Measurements from ENCODE around the gene CLIP3. TPM values are rescaled to one million over a fixed set of nuclear protein-coding genes. Genes with fewer than 3 reads are reported as not detected.
A peak's percentile ranks its signal among the peaks of the same experiment; 100 is the strongest.

The CLIP3 gene
- total RNA-seq, 2 experiments from 2014 or later = 1.4 to 2.2 TPM

GRCh38 chr19:36031308-36031707 is 1.4 kb downstream of the CLIP3 start:
- DNase-seq (no peak), ATAC-seq (ENCODE audit: low read depth) (no peak)
- Mint-ChIP-seq H3K27ac (no peak overlapping the region), H3K4me3 (no peak overlapping the region), H3K4me1 (peaks cover 15% of the 10 kb centered on the region), H3K9me3 (no peaks in the 10 kb centered on the region), H3K27me3 (no peaks in the 10 kb centered on the region), H3K36me3 (peaks cover 17% of the 10 kb centered on the region)
- POLR2A ChIA-PET = no interaction called here

DNA sequence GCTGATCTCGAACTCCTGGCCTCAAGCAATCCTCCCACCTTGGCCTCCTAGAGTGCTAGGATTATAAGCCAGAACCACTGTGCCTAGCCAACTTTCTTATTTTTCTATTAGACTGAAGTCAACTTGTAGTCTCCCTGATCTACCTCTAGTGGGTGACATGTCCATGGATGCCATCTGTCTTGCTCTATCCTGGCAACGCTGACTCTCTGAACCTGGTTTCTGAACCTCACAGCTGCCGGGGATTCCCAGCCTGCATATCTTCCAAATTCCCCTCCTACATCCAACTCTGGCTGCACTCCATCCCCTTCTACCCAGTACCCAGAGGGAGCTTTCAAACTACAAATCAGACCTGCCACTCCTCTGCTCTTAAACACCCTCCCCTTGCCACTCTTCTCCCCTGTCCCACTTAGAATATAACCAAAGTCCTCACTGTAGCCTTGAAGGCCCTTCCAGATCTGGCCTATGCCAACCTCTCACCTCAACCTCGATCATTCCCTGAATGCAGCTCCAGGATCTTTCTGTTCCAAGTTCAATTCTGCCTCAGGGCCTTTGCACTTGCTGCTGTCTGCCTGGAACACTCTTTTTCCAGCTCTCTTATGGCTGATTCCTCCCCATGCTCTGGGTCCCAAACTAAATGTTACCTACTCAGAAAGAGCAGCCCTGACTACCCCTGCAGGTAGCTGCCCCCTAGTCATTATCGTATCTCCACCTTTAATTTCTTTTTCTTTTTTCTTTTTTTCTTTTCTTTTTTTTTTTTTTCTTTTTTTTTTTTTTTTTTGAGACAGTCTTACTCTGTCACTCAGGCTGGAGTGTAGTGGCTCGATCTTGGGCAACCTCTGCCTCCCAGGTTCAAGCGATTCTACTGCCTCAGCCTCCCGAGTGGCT is 2.2 kb downstream of the CLIP3 start:
- peaks cover 9% of the 10 kb centered on the region for H3K4me1 Mint-ChIP-seq
- H3K9me3 Mint-ChIP-seq = no peaks in the 10 kb centered on the region
- POLR2A ChIA-PET = no interaction called here
- no peak overlapping the region for H3K27ac Mint-ChIP-seq
- no peak for ATAC-seq (ENCODE audit: low read depth)
- no peaks in the 10 kb centered on the region for H3K27me3 Mint-ChIP-seq
- no peak for DNase-seq
- H3K36me3 Mint-ChIP-seq = peaks cover 13% of the 10 kb centered on the region
- H3K4me3 Mint-ChIP-seq = no peak overlapping the region

- Mint-ChIP-seq H3K4me1 (peaks cover 2% of the 10 kb centered on the region), H3K36me3 (peaks cover 10% of the 10 kb centered on the region), H3K4me3 (no peak overlapping the region), H3K9me3 (no peaks in the 10 kb centered on the region), H3K27me3 (no peaks in the 10 kb centered on the region), H3K27ac (no peak overlapping the region)
- POLR2A ChIA-PET = no interaction called here
- DNase-seq (no peak), ATAC-seq (ENCODE audit: low read depth) (no peak)
Measured at GRCh38 chr19:36028313-36029041, 4.2 kb downstream of the CLIP3 start.

- DNase-seq (no peak), ATAC-seq (ENCODE audit: low read depth) (no peak)
- Mint-ChIP-seq H3K36me3 (peaks cover 14% of the 10 kb centered on the region), H3K4me3 (no peak overlapping the region), H3K4me1 (peaks cover 2% of the 10 kb centered on the region), H3K27ac (no peak overlapping the region), H3K27me3 (no peaks in the 10 kb centered on the region), H3K9me3 (no peaks in the 10 kb centered on the region)
- POLR2A ChIA-PET = no interaction called here
Measured at GRCh38 chr19:36027696-36028095, 5.0 kb downstream of the CLIP3 start.

- no peak overlapping the region for H3K27ac Mint-ChIP-seq
- DNase-seq = no peak
- no peaks in the 10 kb centered on the region for H3K4me1 Mint-ChIP-seq
- H3K36me3 Mint-ChIP-seq = peaks cover 14% of the 10 kb centered on the region
- no peaks in the 10 kb centered on the region for H3K9me3 Mint-ChIP-seq
- no peak for ATAC-seq (ENCODE audit: low read depth)
- H3K4me3 Mint-ChIP-seq = no peak overlapping the region
- H3K27me3 Mint-ChIP-seq = no peaks in the 10 kb centered on the region
- POLR2A ChIA-PET = no interaction called here
Measured at GRCh38 chr19:36026091-36026876, 6.4 kb downstream of the CLIP3 start.

DNA sequence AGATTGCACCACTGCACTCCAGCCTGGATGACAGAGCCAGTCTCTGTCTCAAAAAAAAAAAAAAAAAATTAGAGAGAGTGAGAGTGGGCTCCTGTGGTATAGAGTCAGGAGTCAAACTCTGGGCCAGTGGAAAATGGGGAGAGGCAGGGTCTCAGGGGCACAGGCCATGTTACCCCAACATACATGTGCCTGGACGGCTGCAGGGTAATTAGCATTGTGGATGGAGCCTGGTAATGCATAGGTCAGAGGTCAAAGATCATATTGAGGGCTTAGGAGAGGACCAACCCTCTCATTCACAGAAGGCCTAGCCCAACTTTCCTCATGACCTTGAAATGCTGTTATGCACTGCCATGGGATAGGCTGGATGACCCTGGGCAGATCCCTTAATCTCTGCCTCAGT is 7.1 kb downstream of the CLIP3 start:
- POLR2A ChIA-PET = no interaction called here
- H3K4me1 Mint-ChIP-seq = no peaks in the 10 kb centered on the region
- ATAC-seq (ENCODE audit: low read depth) = no peak
- DNase-seq = no peak
- no peaks in the 10 kb centered on the region for H3K9me3 Mint-ChIP-seq
- H3K27me3 Mint-ChIP-seq = no peaks in the 10 kb centered on the region
- H3K36me3 Mint-ChIP-seq = peaks cover 13% of the 10 kb centered on the region
- H3K27ac Mint-ChIP-seq = no peak overlapping the region
- no peak overlapping the region for H3K4me3 Mint-ChIP-seq

GRCh38 chr19:36023432-36023831 is 9.2 kb downstream of the CLIP3 start:
- H3K36me3 Mint-ChIP-seq = peaks cover 8% of the 10 kb centered on the region
- H3K4me3 Mint-ChIP-seq = no peak overlapping the region
- POLR2A ChIA-PET = no interaction called here
- no peaks in the 10 kb centered on the region for H3K27me3 Mint-ChIP-seq
- no peaks in the 10 kb centered on the region for H3K4me1 Mint-ChIP-seq
- ATAC-seq (ENCODE audit: low read depth) (no peak), DNase-seq (no peak)
- no peaks in the 10 kb centered on the region for H3K9me3 Mint-ChIP-seq
- no peak overlapping the region for H3K27ac Mint-ChIP-seq

DNA sequence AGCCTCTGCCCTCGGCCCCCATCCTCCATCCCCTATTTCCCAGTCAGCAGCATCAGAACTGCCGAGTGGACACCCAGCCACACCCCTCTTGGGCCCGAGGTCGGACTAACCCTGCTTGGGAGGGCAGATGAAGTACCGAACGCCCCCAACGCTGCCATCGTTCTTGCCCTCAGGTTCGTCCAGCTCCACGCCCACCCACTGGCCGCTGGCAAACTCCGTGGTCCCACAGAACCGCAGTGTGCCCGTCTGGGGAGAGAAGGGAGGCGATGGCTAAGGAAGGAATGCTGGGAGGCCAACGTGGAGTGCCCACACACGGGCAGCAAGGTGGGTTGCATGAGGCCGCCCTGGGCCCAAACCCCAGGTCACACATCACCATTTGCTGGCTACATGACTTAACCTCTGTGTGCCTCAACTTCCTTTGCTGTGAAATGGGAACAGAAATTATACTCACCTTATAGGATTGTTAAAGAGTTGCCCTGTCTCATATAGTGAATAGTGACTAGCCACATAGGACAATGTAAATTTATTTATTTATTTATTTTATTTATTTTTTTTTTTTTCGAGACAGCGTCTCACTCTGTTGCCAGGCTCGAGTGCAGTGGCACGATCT is 13.5 kb downstream of the CLIP3 start:
- Mint-ChIP-seq H3K27me3 (no peaks in the 10 kb centered on the region), H3K9me3 (no peaks in the 10 kb centered on the region), H3K4me1 (peaks cover 17% of the 10 kb centered on the region), H3K36me3 (peaks cover 12% of the 10 kb centered on the region), H3K4me3 (no peak overlapping the region), H3K27ac (no peak overlapping the region)
- POLR2A ChIA-PET = interaction anchor here (0.7 kb wide), 1 partner anchor 30 kb away, joined by 4 read pairs; no protein-coding TSS in a partner anchor
- ATAC-seq (ENCODE audit: low read depth) = no peak
- DNase-seq = no peak

GRCh38 chr19:36014012-36014924 is 18.4 kb downstream of the CLIP3 start, which contains the start of gene ALKBH6:
TSS of gene ALKBH6 (minus strand) at chr19:36014213. CDS start at chr19:36013397, 816 bp downstream.
- H3K27ac Mint-ChIP-seq = peak within 1 kb of the TSS; percentile 93
- peak; percentile 98 for DNase-seq
- peaks cover 35% of the 10 kb centered on the region for H3K4me1 Mint-ChIP-seq
- POLR2A ChIA-PET = interaction anchor here (0.6 to 2.8 kb wide), 14 partner anchors 9 to 132 kb away, joined by 3 to 11 read pairs (median 4); partner anchors contain the start of genes POLR2I, TBCB, THAP8 and WDR62
- H3K9me3 Mint-ChIP-seq = no peaks in the 10 kb centered on the region
- peaks cover 13% of the 10 kb centered on the region for H3K36me3 Mint-ChIP-seq
- H3K4me3 Mint-ChIP-seq = peak within 1 kb of the TSS; percentile 92
- no peaks in the 10 kb centered on the region for H3K27me3 Mint-ChIP-seq
- ATAC-seq (ENCODE audit: low read depth) = peak; percentile 97

DNA sequence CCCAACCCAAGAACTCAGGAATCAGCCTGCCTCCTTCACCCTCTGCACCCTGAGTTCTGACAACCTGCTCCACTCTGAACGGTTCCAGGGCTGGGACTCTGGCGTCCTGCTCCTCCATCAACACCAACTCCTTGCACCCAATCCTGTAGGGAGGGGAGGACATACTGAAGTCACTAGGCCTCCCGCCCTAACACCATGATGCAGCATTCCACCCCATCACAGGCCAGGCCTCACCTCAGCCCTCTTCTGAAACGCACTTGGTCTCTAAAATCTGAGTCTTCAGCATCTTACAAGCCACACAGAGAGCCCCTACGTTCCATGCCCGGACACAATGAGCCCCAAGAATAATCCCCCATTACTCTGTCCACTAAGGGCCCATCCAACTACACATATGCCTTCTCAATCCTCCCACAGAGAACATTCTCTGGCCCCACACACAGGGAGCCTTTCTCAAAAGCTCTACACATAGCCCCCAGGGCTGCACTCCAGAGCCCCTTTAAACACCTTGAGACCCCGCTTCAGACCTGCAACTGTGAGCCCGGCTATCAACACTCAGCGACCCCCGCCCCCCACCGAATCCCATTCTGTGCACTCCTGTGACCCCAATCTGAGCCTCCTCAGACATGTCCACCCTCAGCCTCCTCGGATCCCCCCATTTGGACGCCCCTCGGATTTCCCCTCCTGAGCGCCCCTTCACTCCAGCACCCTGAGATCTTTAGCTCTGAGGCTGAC is 19.2 kb downstream of the CLIP3 start:
- POLR2A ChIA-PET = interaction anchor here (1.0 to 2.8 kb wide), 8 partner anchors 16 to 131 kb away, joined by 3 to 11 read pairs (median 4); partner anchors contain the start of genes POLR2I, TBCB, THAP8 and WDR62
- H3K4me1 Mint-ChIP-seq = peaks cover 39% of the 10 kb centered on the region
- ATAC-seq (ENCODE audit: low read depth) (no peak), DNase-seq (no peak)
- H3K27me3 Mint-ChIP-seq = no peaks in the 10 kb centered on the region
- peak overlapping the region; percentile 93 for H3K27ac Mint-ChIP-seq
- peak overlapping the region; percentile 92 for H3K4me3 Mint-ChIP-seq
- H3K9me3 Mint-ChIP-seq = no peaks in the 10 kb centered on the region
- H3K36me3 Mint-ChIP-seq = peaks cover 13% of the 10 kb centered on the region

DNA sequence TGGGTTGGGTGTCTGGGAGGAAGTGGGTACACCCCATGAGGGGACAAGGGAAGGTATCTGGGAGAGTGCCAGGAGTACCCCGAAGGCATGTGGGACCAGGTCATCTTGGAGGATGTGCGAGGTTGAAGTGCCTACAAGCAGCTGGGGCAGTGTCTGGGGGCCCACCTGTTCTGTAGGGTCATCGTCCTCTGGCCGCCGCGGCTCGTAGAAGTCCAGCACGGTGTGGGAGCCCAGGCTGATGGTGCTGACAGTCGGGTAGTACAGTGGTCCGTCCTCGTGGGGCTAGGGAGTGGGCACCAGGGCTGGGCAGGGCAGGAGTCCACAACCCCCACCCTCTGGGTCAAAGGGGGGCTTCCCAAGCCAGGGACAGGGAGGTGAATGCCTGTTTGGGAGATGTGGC is 22.3 kb downstream of the CLIP3 start:
- Mint-ChIP-seq H3K27me3 (peaks cover 1% of the 10 kb centered on the region), H3K36me3 (peaks cover 9% of the 10 kb centered on the region), H3K4me1 (peaks cover 35% of the 10 kb centered on the region), H3K9me3 (no peaks in the 10 kb centered on the region), H3K4me3 (no peak overlapping the region), H3K27ac (no peak overlapping the region)
- POLR2A ChIA-PET = interaction anchor here (1.1 kb wide), 1 partner anchor 265 kb away, joined by 3 read pairs; the partner anchor contains the start of genes PSENEN and U2AF1L4
- DNase-seq (no peak), ATAC-seq (ENCODE audit: low read depth) (no peak)

Data from activated naive CD8-positive, alpha-beta T cell treated with anti-CD3 and anti-CD28 coated beads, Interleukin-2, amount 10 ng/mL, durations not matched to agents 7 days and 5 days (primary cell).